Measurements from ENCODE around the gene SLC4A11. TPM values are rescaled to one million over a fixed set of nuclear protein-coding genes. Genes with fewer than 3 reads are reported as not detected.

SLC4A11 gene
- total RNA-seq, 6 donors from 2014 or later = 2.6 to 14.9 (median 5.2) TPM

- no peak for TF ChIP-seq POLR2AphosphoS5 (IDR thresholded peaks at IDR 0.05)
- no peak for TF ChIP-seq POLR2A (IDR thresholded peaks at IDR 0.05)
- TF ChIP-seq EP300 (IDR thresholded peaks at IDR 0.05) = no peak
- TF ChIP-seq, protein P1, sequence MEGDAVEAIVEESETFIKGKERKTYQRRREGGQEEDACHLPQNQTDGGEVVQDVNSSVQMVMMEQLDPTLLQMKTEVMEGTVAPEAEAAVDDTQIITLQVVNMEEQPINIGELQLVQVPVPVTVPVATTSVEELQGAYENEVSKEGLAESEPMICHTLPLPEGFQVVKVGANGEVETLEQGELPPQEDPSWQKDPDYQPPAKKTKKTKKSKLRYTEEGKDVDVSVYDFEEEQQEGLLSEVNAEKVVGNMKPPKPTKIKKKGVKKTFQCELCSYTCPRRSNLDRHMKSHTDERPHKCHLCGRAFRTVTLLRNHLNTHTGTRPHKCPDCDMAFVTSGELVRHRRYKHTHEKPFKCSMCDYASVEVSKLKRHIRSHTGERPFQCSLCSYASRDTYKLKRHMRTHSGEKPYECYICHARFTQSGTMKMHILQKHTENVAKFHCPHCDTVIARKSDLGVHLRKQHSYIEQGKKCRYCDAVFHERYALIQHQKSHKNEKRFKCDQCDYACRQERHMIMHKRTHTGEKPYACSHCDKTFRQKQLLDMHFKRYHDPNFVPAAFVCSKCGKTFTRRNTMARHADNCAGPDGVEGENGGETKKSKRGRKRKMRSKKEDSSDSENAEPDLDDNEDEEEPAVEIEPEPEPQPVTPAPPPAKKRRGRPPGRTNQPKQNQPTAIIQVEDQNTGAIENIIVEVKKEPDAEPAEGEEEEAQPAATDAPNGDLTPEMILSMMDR (IDR thresholded peaks at IDR 0.05) = no peak
- no peak overlapping the region for H3K27ac ChIP-seq
- no peak for ATAC-seq (ENCODE audit: low FRiP score in 2 of 2)
- H3K27me3 ChIP-seq = no peaks in the 10 kb centered on the region
- H3K9me3 ChIP-seq = no peaks in the 10 kb centered on the region
- H3K4me1 ChIP-seq = no peaks in the 10 kb centered on the region
- no peak for DNase-seq
- WGBS, 2 donors = 98 to 100% methylated on average over 1 to 5 of the region's 5 CpGs
- peaks cover 6 to 86% (median 64%) of the 10 kb centered on the region in 4 donors for H3K36me3 ChIP-seq
- H3K4me3 ChIP-seq = no peak overlapping the region
Measured at GRCh38 chr20:3255728-3256127, 16.7 kb upstream of the SLC4A11 start.

- ATAC-seq (ENCODE audit: low FRiP score in 2 of 2) (peak in 1 of 2 donors; percentile 50), DNase-seq (no peak)
- H3K36me3 ChIP-seq = peaks cover 6 to 55% (median 44%) of the 10 kb centered on the region in 4 donors
- 61 to 76% methylated on average over 4 to 7 of the region's 8 CpGs for WGBS, 2 donors
- TF ChIP-seq POLR2AphosphoS5 (IDR thresholded peaks at IDR 0.05) = no peak
- H3K9me3 ChIP-seq = no peaks in the 10 kb centered on the region
- H3K4me1 ChIP-seq = peaks cover 10 to 17% (median 12%) of the 10 kb centered on the region in 4 donors
- H3K4me3 ChIP-seq = no peak overlapping the region
- no peak overlapping the region for H3K27ac ChIP-seq
- peaks cover 0 to 8% (median 0%) of the 10 kb centered on the region in 4 donors for H3K27me3 ChIP-seq
Measured at GRCh38 chr20:3251806-3252205, 12.8 kb upstream of the SLC4A11 start.

DNA sequence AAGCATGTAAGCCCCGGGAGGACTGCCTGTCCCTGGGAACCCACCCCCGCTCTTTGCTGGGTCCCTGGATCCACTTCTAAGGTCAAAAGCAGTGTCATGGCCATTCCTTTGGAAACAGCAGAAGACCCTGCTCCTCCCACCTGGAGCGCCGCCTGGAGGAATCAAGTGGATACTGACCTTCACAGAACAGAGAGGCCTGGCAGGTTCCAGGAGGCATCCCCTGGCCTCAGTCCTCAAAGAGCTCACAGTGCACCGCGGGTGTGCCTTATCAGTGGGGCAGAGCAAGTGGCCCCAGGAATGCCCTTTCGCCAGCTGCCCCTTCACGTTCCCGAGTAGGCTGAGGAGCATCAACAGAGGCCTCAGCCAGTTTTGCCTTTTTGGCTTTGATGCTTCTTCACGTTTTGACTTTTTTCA lies 11.1 kb upstream of the SLC4A11 start:
- Histone ChIP-seq H3K9me3 (no peaks in the 10 kb centered on the region), H3K4me3 (no peak overlapping the region), H3K4me1 (peaks cover 10 to 17% (median 12%) of the 10 kb centered on the region in 4 donors), H3K27me3 (peaks cover 0 to 8% (median 0%) of the 10 kb centered on the region in 4 donors), H3K27ac (no peak overlapping the region), H3K36me3 (peaks cover 0 to 38% (median 29%) of the 10 kb centered on the region in 4 donors)
- ATAC-seq (ENCODE audit: low FRiP score in 2 of 2) (no peak), DNase-seq (no peak)
- 74% methylated on average over 10 of the region's 10 CpGs for WGBS, 2 donors
- TF ChIP-seq, protein P1 (IDR thresholded peaks at IDR 0.05) = no peak
- no peak for TF ChIP-seq EP300 (IDR thresholded peaks at IDR 0.05)

DNA sequence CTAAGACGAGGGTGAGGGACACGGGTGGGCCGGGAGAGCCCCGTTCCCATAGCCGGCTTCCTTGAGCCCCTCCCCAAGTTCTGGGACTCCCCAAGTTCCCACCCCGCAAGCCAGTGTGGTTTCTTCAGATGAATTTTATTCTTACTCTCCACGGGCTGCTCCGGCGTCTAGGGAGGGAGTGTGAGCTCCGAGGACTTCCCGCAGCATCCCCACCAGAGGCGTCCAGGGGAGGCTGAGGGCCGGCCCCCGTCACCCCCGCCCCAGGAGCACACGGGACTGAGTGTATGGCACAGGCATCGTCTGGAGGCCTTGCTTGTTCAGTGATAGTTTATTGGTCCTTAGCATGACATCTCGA lies 10.0 kb upstream of the SLC4A11 start:
- Histone ChIP-seq H3K9me3 (no peaks in the 10 kb centered on the region), H3K27ac (no peak overlapping the region), H3K36me3 (peaks cover 0 to 29% (median 19%) of the 10 kb centered on the region in 4 donors), H3K4me1 (peaks cover 10 to 17% (median 12%) of the 10 kb centered on the region in 4 donors), H3K27me3 (peaks cover 0 to 8% (median 0%) of the 10 kb centered on the region in 4 donors), H3K4me3 (no peak overlapping the region)
- ATAC-seq (ENCODE audit: low FRiP score in 2 of 2) (peak; percentile 21 to 38), DNase-seq (no peak)
- WGBS, 2 donors = 19 to 20% methylated on average over 11 to 18 of the region's 18 CpGs
- no peak for TF ChIP-seq EP300 (IDR thresholded peaks at IDR 0.05)
- TF ChIP-seq, protein P1 (IDR thresholded peaks at IDR 0.05) = no peak
- no peak for TF ChIP-seq POLR2A (IDR thresholded peaks at IDR 0.05)
- no peak for TF ChIP-seq POLR2AphosphoS5 (IDR thresholded peaks at IDR 0.05)

DNA sequence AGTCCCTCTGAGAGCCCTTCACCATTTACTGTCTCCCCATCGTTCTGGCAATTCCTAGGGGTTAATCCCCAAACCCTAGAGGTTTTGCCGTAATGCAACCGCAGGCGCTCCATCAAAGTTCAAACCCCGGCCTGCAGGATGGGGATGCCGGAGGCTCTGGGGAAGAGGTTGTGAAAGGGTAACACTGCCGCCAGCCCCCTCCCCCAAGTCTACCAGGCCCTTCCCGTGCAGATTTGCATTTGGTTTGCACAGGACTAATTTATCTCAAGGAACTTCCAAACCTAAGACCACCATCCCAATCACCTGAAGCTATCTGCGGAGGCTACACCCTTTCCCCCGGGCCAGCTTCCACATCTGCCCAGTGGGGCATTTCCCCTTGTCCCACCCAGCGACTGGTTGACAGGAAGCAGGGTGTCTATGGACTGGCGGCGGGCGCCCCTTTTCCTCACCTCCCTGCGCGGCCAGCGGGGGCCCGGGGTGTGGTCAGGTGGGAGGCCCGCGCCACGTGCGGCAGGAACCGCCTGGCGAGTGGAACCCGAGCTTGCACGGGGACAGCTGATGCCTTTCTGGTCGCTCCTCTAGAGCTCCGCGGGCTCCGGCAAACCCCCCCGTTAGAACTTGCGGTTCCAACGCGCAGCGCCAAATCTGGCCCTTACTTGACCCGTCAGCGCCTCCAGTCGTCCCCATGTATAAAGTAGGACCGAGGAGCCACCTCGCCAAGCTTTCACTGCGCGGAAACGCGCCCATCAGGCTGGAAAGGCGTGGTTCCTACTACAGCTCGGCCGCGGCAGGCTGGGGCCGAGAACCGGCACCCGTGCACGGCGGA lies 9.4 kb upstream of the SLC4A11 start:
- Histone ChIP-seq H3K4me1 (peaks cover 10 to 17% (median 12%) of the 10 kb centered on the region in 4 donors), H3K4me3 (peak overlapping the region in 1 of 4 donors; percentile 15), H3K36me3 (peaks cover 0 to 23% (median 14%) of the 10 kb centered on the region in 4 donors), H3K27me3 (peaks cover 0 to 8% (median 0%) of the 10 kb centered on the region in 4 donors), H3K27ac (no peak overlapping the region), H3K9me3 (no peaks in the 10 kb centered on the region)
- ATAC-seq (ENCODE audit: low FRiP score in 2 of 2) (peak; percentile 56 to 69), DNase-seq (peak; percentile 30 to 83)
- WGBS, 2 donors = 7 to 28% methylated on average over 10 to 52 of the region's 53 CpGs
- TF ChIP-seq, protein P1 (IDR thresholded peaks at IDR 0.05) = no peak
- no peak for TF ChIP-seq POLR2AphosphoS5 (IDR thresholded peaks at IDR 0.05)
- TF ChIP-seq POLR2A (IDR thresholded peaks at IDR 0.05) = no peak
